PC-9 (cell line): ENCODE results near the gene RNF121.

Experiments used
- CTCF ChIP-seq: fragments of 200-600 bp; sonication (generic); conservative IDR thresholded peaks from 2 replicates; pipeline ENCODE4 v1.6.1; 2017; ENCODE audit warnings: mixed run types, antibody characterized with exemption, mild to moderate bottlenecking, moderate library complexity
- EZH2 ChIP-seq: fragments of 200-600 bp; sonication (generic); IDR thresholded peaks from 2 replicates; pipeline ENCODE4 v1.8.0; 2017; ENCODE audit warnings: antibody characterized with exemption, low read depth

GRCh38 chr11:72045849-72046248 lies 117.0 kb downstream of the RNF121 start:
- TF ChIP-seq CTCF (no peak), EZH2 (no peak)
